WERI-Rb-1 (cell line): ENCODE measurements around the gene DDX53.

ENCODE experiments used
- DNase-seq: peaks from one replicate; pipeline ENCODE4 v3.0.0-alpha.2; 2020
- H3K27ac ChIP-seq: fragments of 250-450 bp; sonication (Bioruptor Pico); 2 replicates; pipeline ENCODE4 v1.5.1; 2020; ENCODE audit warnings: mild to moderate bottlenecking, moderate library complexity
- H3K27me3 ChIP-seq: fragments of 250-450 bp; sonication (Bioruptor Pico); 2 replicates; pipeline ENCODE4 v1.5.1; 2021; ENCODE audit warnings: mild to moderate bottlenecking, low read depth, moderate library complexity; ENCODE audit not compliant: insufficient read depth, severe bottlenecking
- H3K36me3 ChIP-seq: fragments of 250-450 bp; sonication (Bioruptor Pico); 2 replicates; pipeline ENCODE4 v1.5.1; 2020; ENCODE audit warnings: mild to moderate bottlenecking, moderate library complexity
- H3K4me3 ChIP-seq: 2 replicates; pipeline ENCODE4 v1.5.1; 2011; ENCODE audit warnings: low read depth, mild to moderate bottlenecking, control low read depth, low read length
- H3K9me3 ChIP-seq: fragments of 250-450 bp; sonication (Bioruptor Pico); 2 replicates; pipeline ENCODE4 v1.5.1; 2021; ENCODE audit warnings: mild to moderate bottlenecking, moderate library complexity; ENCODE audit not compliant: severe bottlenecking
- CTCF ChIP-seq: IDR thresholded peaks from 2 replicates; pipeline ENCODE4 v1.5.1; 2011; ENCODE audit warnings: low read depth, mild to moderate bottlenecking, control low read depth, inconsistent platforms, low read length

Gene DDX53

GRCh38 chrX:23013366-23013765, 13.6 kb downstream of the DDX53 start:
- H3K27ac ChIP-seq: no peak overlapping the region
- H3K9me3 ChIP-seq: no peaks in the 10 kb centered on the region
- no peak for DNase-seq
- peaks cover 9% of the 10 kb centered on the region for H3K27me3 ChIP-seq
- no peak for TF ChIP-seq CTCF
- H3K4me3 ChIP-seq: no peak overlapping the region
- H3K36me3 ChIP-seq: no peaks in the 10 kb centered on the region

- Histone ChIP-seq H3K36me3 (no peaks in the 10 kb centered on the region), H3K4me3 (no peak overlapping the region), H3K27me3 (no peaks in the 10 kb centered on the region), H3K27ac (no peak overlapping the region), H3K9me3 (no peaks in the 10 kb centered on the region)
- no peak for DNase-seq
- no peak for TF ChIP-seq CTCF
These were observed 31.8 kb downstream of the DDX53 start for GRCh38 chrX:23031600-23031999.

GRCh38 chrX:23035493-23035892, 35.7 kb downstream of the DDX53 start:
- no peak overlapping the region for H3K27ac ChIP-seq
- peak; percentile 31; the same call in 1 of the 2 replicates for TF ChIP-seq CTCF
- H3K36me3 ChIP-seq: no peaks in the 10 kb centered on the region
- H3K9me3 ChIP-seq: no peaks in the 10 kb centered on the region
- H3K4me3 ChIP-seq: no peak overlapping the region
- DNase-seq: no peak
- H3K27me3 ChIP-seq: peaks cover 5% of the 10 kb centered on the region

GRCh38 chrX:23046443-23046842, 46.7 kb downstream of the DDX53 start:
- Histone ChIP-seq H3K27ac (no peak overlapping the region), H3K4me3 (no peak overlapping the region), H3K9me3 (no peaks in the 10 kb centered on the region), H3K36me3 (no peaks in the 10 kb centered on the region), H3K27me3 (no peaks in the 10 kb centered on the region)
- no peak for TF ChIP-seq CTCF
- DNase-seq: no peak

- no peak overlapping the region for H3K4me3 ChIP-seq
- no peak overlapping the region for H3K27ac ChIP-seq
- TF ChIP-seq CTCF: no peak
- peaks cover 4% of the 10 kb centered on the region for H3K27me3 ChIP-seq
- DNase-seq: no peak
- H3K36me3 ChIP-seq: no peaks in the 10 kb centered on the region
- H3K9me3 ChIP-seq: no peaks in the 10 kb centered on the region
These were observed 49.2 kb downstream of the DDX53 start for GRCh38 chrX:23048806-23049573.

GRCh38 chrX:23052324-23052723, 52.6 kb downstream of the DDX53 start:
- Histone ChIP-seq H3K27ac (no peak overlapping the region), H3K4me3 (no peak overlapping the region), H3K36me3 (no peaks in the 10 kb centered on the region), H3K27me3 (peaks cover 4% of the 10 kb centered on the region), H3K9me3 (no peaks in the 10 kb centered on the region)
- DNase-seq: no peak
- no peak for TF ChIP-seq CTCF
